HCT116 (cell line): ENCODE measurements around the gene UVRAG. TPM values are rescaled to one million over a fixed set of nuclear protein-coding genes. Genes with fewer than 3 reads are reported as not detected.

Experiments used
- ATAC-seq: fragments of 200-7000 bp; cut with Tn5 transposase; 2 replicates; pipeline ENCODE4 v1.9.1; 2020; ENCODE audit warnings: mild to moderate bottlenecking, moderate library complexity
- BruUV-seq: library from RNA; stranded (reverse); fragments of 400-500 nt; replicated peaks from 2 replicates; lab custom pipeline; 2021; lab: Mats Ljungman, UMichigan
- CTCF ChIA-PET: fragments of 300-600 bp; sonication (Branson Sonifier 250); formaldehyde crosslinking; loops from one replicate; lab custom pipeline; 2021; ENCODE audit warnings: antibody characterized with exemption; lab: Charles Lee
- POLR2A ChIA-PET: fragments of 300-600, 350-600 bp; sonication (Branson Sonifier 250); formaldehyde crosslinking; loops from one replicate; lab custom pipeline; 2021; ENCODE audit warnings: antibody characterized with exemption; lab: Charles Lee
- RAD21 ChIA-PET, 2 experiments: fragments of 300-600 bp; sonication (Branson Sonifier 250); formaldehyde crosslinking; loops; one replicate each; lab custom pipeline; 2023; ENCODE audit warnings: low total read pairs in 2 of 2; ENCODE audit not compliant: uncharacterized antibody in 2 of 2, unreplicated experiment in 2 of 2, low non-redundant PET in 1 of 2; lab: Charles Lee
- DNase-seq: peaks from one replicate; pipeline ENCODE4 v3.0.0-alpha.2; 2010; ENCODE audit warnings: low read depth, low spot score
- H2AFZ ChIP-seq: fragments of 200-600 bp; shearing (Covaris generic), sonication (generic); 2 replicates; pipeline ENCODE4 v1.6.1; 2017; ENCODE audit warnings: low read depth, mixed run types, mixed read lengths, antibody characterized with exemption, low read length; ENCODE audit not compliant: poor library complexity, severe bottlenecking
- H3K27ac ChIP-seq: 2 replicates; pipeline ENCODE4 v1.5.1; 2012; ENCODE audit warnings: low read depth, low read length
- H3K27me3 ChIP-seq: fragments of 200-600 bp; sonication (generic); 2 replicates; pipeline ENCODE4 v1.6.1; 2016; ENCODE audit warnings: mixed run types, low read length, mixed read lengths; ENCODE audit not compliant: insufficient read depth
- H3K36me3 ChIP-seq, 2 experiments: fragments of 200-500 bp in 1 of 2; fragments of 200-600 bp in 1 of 2; sonication (Bioruptor generic) in 1 of 2; sonication (generic) in 1 of 2; 2 replicates each; pipeline versions ENCODE4 v1.5.1 to v1.6.1; 2014 to 2016; ENCODE audit warnings: low read length in 2 of 2, inconsistent platforms in 1 of 2, mixed read lengths in 1 of 2, mixed run types in 1 of 2; ENCODE audit not compliant: insufficient read depth in 2 of 2, control insufficient read depth in 1 of 2
- H3K4me1 ChIP-seq, 2 experiments: fragments of 200-600 bp in 1 of 2; sonication (generic) in 1 of 2; 2 replicates each; pipeline versions ENCODE4 v1.5.1 to v1.6.1; 2012 to 2017; ENCODE audit warnings: low read length in 2 of 2, inconsistent platforms in 1 of 2, mild to moderate bottlenecking in 1 of 2, mixed read lengths in 1 of 2, mixed run types in 1 of 2, moderate library complexity in 1 of 2; ENCODE audit not compliant: insufficient read depth in 2 of 2, control insufficient read depth in 1 of 2
- H3K4me2 ChIP-seq: fragments of 200-600 bp; sonication (generic); 2 replicates; pipeline ENCODE4 v1.6.1; 2017; ENCODE audit warnings: mixed run types, low read length, mixed read lengths
- H3K4me3 ChIP-seq, 2 experiments: fragments of 200-600 bp in 1 of 2; sonication (generic) in 1 of 2; replicated peaks in 1 of 2; 2 replicates each; pipeline ENCODE4 v1.5.1; 2011 to 2016; ENCODE audit warnings: low read length in 2 of 2, control low read depth in 1 of 2, low read depth in 1 of 2, mild to moderate bottlenecking in 1 of 2, mixed read lengths in 1 of 2, mixed run types in 1 of 2
- H3K79me2 ChIP-seq: fragments of 200-600 bp; sonication (generic); 2 replicates; pipeline ENCODE4 v1.6.1; 2017; ENCODE audit warnings: mild to moderate bottlenecking, mixed run types, low read length, moderate library complexity, mixed read lengths; ENCODE audit not compliant: insufficient read depth
- H3K9ac ChIP-seq: fragments of 200-600 bp; sonication (generic); 2 replicates; pipeline ENCODE4 v1.6.1; 2016; ENCODE audit warnings: low read length, mixed read lengths
- H3K9me2 ChIP-seq: fragments of 200-600 bp; sonication (generic), shearing (Covaris generic); 2 replicates; pipeline ENCODE4 v1.6.1; 2017; ENCODE audit warnings: mixed run types, mild to moderate bottlenecking, moderate library complexity; ENCODE audit not compliant: insufficient read depth
- H3K9me3 ChIP-seq, 2 experiments: fragments of 200-500 bp in 1 of 2; fragments of 200-600 bp in 1 of 2; sonication (Bioruptor generic) in 1 of 2; sonication (generic) in 1 of 2; 2 replicates each; pipeline ENCODE4 v1.6.1; 2014 to 2017; ENCODE audit warnings: low read length in 2 of 2, mixed read lengths in 2 of 2, inconsistent platforms in 1 of 2, low read depth in 1 of 2, mild to moderate bottlenecking in 1 of 2, mixed run types in 1 of 2, moderate library complexity in 1 of 2; ENCODE audit not compliant: control insufficient read depth in 1 of 2, insufficient read depth in 1 of 2
- H4K20me1 ChIP-seq: fragments of 200-600 bp; sonication (generic), shearing (Covaris generic); 2 replicates; pipeline ENCODE4 v1.6.1; 2017; ENCODE audit warnings: mixed run types, mild to moderate bottlenecking, moderate library complexity; ENCODE audit not compliant: insufficient read depth
- ATF3 ChIP-seq: IDR thresholded peaks from 2 replicates; pipeline ENCODE4 v1.6.1; 2012
- CEBPB ChIP-seq: IDR thresholded peaks from 2 replicates; pipeline ENCODE4 v1.6.1; 2012; ENCODE audit warnings: low read depth
- EGR1 ChIP-seq: IDR thresholded peaks from 2 replicates; pipeline ENCODE4 v1.6.1; 2012; ENCODE audit warnings: low read depth
- ELF1 ChIP-seq: IDR thresholded peaks from 2 replicates; pipeline ENCODE4 v1.6.1; 2012; ENCODE audit warnings: low read depth, borderline replicate concordance
- EZH2 ChIP-seq: fragments of 200-600 bp; sonication (generic); IDR thresholded peaks from 2 replicates; pipeline ENCODE4 v1.6.1; 2017; ENCODE audit warnings: antibody characterized with exemption, mixed run types
- JUND ChIP-seq: IDR thresholded peaks from 2 replicates; pipeline ENCODE4 v1.6.1; 2012
- MAX ChIP-seq: IDR thresholded peaks from 2 replicates; pipeline ENCODE4 v1.6.1; 2012
- POLR2A ChIP-seq: IDR thresholded peaks from 2 replicates; pipeline ENCODE4 v1.7.0; 2011; ENCODE audit warnings: borderline replicate concordance; ENCODE audit not compliant: insufficient read depth, insufficient read length; ENCODE audit errors: extremely low read depth
- RAD21 ChIP-seq: IDR thresholded peaks from 2 replicates; pipeline ENCODE4 v1.6.1; 2012; ENCODE audit warnings: low read depth, mild to moderate bottlenecking
- SIN3A ChIP-seq: IDR thresholded peaks from 2 replicates; pipeline ENCODE4 v1.6.1; 2012; ENCODE audit warnings: low read depth
- SP1 ChIP-seq: IDR thresholded peaks from 2 replicates; pipeline ENCODE4 v1.6.1; 2012; ENCODE audit warnings: low read depth
- SRF ChIP-seq: IDR thresholded peaks from 2 replicates; pipeline ENCODE4 v1.6.1; 2012; ENCODE audit warnings: low read depth
- YY1 ChIP-seq: IDR thresholded peaks from 2 replicates; pipeline ENCODE4 v1.6.1; 2011; ENCODE audit warnings: low read length, low read depth, moderate library complexity, mild to moderate bottlenecking; ENCODE audit not compliant: insufficient replicate concordance; ENCODE audit errors: extremely low read depth
- ZFX ChIP-seq: fragments of 450-650 bp; IDR thresholded peaks from 2 replicates; pipeline ENCODE4 v1.6.1; 2017
- ZNF274 ChIP-seq: fragments of 200-500 bp; sonication (Bioruptor generic); IDR thresholded peaks from 2 replicates; pipeline ENCODE4 v1.6.1; 2014; ENCODE audit warnings: mild to moderate bottlenecking, low read depth, low read length, inconsistent platforms
- intact Hi-C: fragments of 100-400 bp; cut with micrococcal nuclease; formaldehyde crosslinking; loops from 2 replicates; pipeline ENCODE4 v1.10.0; 2022
- total RNA-seq: library from RNA; stranded (reverse); gene quantifications from one replicate; pipeline ENCODE4 v1.2.1, GENCODE V29; 2021; ENCODE audit not compliant: unreplicated experiment
- TF ChIP-seq, protein P1 (sequence below): IDR thresholded peaks from 2 replicates; pipeline ENCODE4 v1.6.1; 2012; ENCODE audit warnings: low read depth
- TF ChIP-seq, protein P2 (sequence below): IDR thresholded peaks from 2 replicates; pipeline ENCODE4 v1.6.1; 2011; ENCODE audit warnings: mild to moderate bottlenecking, low read length, moderate library complexity; ENCODE audit not compliant: insufficient replicate concordance; ENCODE audit errors: extremely low read depth

UVRAG gene
- total RNA-seq, 1 experiment from 2014 or later, result 12.3 TPM

DNA sequence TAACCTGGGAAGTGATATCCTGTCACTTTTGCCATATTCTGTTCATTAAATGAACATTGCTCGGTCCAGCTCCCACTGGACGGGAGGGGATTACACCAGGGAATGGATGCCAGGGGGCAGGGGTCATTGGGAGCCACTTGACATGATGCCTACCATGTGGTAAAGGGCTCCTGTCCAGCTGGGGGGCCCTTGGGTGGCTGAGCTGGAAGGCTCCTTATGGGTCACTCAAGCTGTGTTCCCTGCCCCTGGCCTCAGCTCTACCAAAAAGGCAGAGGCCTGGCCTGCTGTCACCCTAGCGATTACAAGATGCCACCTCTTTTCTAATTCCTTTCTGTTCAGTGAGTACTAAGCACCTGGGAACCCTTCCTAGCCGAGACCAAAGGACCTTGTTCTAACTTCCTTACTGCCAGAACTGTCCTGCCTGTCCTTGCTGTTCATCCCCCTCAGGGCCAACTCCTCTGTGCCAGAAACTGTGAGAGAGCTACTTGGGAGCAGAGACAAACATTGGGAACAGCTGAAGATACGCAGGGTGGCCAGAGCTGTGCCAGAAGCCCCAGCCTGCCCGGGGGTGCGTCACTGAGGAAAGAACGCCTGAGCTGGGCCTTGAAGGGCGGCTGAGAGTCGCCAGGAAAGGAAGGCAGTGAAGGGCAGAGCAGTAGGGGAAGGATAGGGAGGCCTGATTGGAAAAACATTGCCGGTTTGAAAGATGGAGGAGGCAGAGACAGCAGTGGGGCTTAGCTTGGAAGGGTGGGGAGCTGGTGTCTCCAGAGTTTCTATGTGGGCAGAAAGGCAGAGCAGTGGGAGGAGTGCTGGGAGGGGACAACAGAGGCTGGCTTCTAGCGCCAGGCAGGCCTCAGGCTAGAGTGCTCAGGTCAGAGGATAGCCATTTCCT, 12.7 kb upstream of the UVRAG start:
- Histone ChIP-seq H3K4me1 (no peaks in the 10 kb centered on the region), H3K9me2 (no peaks in the 10 kb centered on the region), H4K20me1 (no peaks in the 10 kb centered on the region), H3K27me3 (no peaks in the 10 kb centered on the region), H3K9me3 (no peaks in the 10 kb centered on the region), H3K27ac (no peak overlapping the region), H2AFZ (no peak overlapping the region), H3K4me2 (no peak overlapping the region), H3K79me2 (no peaks in the 10 kb centered on the region), H3K4me3 (no peak overlapping the region), H3K36me3 (no peaks in the 10 kb centered on the region), H3K9ac (no peak overlapping the region)
- TF ChIP-seq ATF3 (no peak), ELF1 (no peak), SP1 (no peak), POLR2A (no peak), ZNF274 (no peak), JUND (no peak), MAX (no peak), SIN3A (no peak), SRF (no peak), CEBPB (no peak), YY1 (no peak), EGR1 (no peak), RAD21 (no peak), EZH2 (no peak), ZFX (no peak)
- TF ChIP-seq, protein P1, sequence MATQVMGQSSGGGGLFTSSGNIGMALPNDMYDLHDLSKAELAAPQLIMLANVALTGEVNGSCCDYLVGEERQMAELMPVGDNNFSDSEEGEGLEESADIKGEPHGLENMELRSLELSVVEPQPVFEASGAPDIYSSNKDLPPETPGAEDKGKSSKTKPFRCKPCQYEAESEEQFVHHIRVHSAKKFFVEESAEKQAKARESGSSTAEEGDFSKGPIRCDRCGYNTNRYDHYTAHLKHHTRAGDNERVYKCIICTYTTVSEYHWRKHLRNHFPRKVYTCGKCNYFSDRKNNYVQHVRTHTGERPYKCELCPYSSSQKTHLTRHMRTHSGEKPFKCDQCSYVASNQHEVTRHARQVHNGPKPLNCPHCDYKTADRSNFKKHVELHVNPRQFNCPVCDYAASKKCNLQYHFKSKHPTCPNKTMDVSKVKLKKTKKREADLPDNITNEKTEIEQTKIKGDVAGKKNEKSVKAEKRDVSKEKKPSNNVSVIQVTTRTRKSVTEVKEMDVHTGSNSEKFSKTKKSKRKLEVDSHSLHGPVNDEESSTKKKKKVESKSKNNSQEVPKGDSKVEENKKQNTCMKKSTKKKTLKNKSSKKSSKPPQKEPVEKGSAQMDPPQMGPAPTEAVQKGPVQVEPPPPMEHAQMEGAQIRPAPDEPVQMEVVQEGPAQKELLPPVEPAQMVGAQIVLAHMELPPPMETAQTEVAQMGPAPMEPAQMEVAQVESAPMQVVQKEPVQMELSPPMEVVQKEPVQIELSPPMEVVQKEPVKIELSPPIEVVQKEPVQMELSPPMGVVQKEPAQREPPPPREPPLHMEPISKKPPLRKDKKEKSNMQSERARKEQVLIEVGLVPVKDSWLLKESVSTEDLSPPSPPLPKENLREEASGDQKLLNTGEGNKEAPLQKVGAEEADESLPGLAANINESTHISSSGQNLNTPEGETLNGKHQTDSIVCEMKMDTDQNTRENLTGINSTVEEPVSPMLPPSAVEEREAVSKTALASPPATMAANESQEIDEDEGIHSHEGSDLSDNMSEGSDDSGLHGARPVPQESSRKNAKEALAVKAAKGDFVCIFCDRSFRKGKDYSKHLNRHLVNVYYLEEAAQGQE, result no peak
- TF ChIP-seq, protein P2, sequence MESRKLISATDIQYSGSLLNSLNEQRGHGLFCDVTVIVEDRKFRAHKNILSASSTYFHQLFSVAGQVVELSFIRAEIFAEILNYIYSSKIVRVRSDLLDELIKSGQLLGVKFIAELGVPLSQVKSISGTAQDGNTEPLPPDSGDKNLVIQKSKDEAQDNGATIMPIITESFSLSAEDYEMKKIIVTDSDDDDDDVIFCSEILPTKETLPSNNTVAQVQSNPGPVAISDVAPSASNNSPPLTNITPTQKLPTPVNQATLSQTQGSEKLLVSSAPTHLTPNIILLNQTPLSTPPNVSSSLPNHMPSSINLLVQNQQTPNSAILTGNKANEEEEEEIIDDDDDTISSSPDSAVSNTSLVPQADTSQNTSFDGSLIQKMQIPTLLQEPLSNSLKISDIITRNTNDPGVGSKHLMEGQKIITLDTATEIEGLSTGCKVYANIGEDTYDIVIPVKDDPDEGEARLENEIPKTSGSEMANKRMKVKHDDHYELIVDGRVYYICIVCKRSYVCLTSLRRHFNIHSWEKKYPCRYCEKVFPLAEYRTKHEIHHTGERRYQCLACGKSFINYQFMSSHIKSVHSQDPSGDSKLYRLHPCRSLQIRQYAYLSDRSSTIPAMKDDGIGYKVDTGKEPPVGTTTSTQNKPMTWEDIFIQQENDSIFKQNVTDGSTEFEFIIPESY, result no peak
- POLR2A ChIA-PET, result no interaction called here
- RAD21 ChIA-PET, result no interaction called here
- CTCF ChIA-PET, result interaction anchor here (1.1 to 2.5 kb wide), 4 partner anchors 12 to 350 kb away, joined by 4 to 30 read pairs (median 11); no protein-coding TSS in a partner anchor
- intact Hi-C loops, result loop anchor here (2.0 kb wide), 2 partner anchors 351 to 517 kb away; no protein-coding TSS in a partner anchor
- DNase-seq (no peak), ATAC-seq (peak; percentile 7; the same call in 1 of the 2 replicates)
- no TSS peak for BruUV-seq
